Mesothelial cell of epicardium (in vitro differentiated cells): ENCODE results near the gene EFCAB9. TPM values are rescaled to one million over a fixed set of nuclear protein-coding genes. Genes with fewer than 3 reads are reported as not detected.

Experiments used
- DNase-seq, 2 experiments: peaks; one replicate each; pipeline ENCODE4 v3.0.0; 2021; ENCODE audit warnings: low spot score in 2 of 2; ENCODE audit not compliant: unreplicated experiment in 2 of 2
- H3K27ac Mint-ChIP-seq: 2 replicates; pipeline ENCODE4 v1.8.0; 2021; ENCODE audit warnings: mixed read lengths
- H3K27me3 Mint-ChIP-seq: 2 replicates; pipeline ENCODE4 v1.8.0; 2021; ENCODE audit warnings: low read depth, mixed read lengths
- H3K36me3 Mint-ChIP-seq: 2 replicates; pipeline ENCODE4 v1.8.0; 2021; ENCODE audit warnings: mixed read lengths
- H3K4me1 Mint-ChIP-seq: 2 replicates; pipeline ENCODE4 v1.8.0; 2021; ENCODE audit warnings: mixed read lengths
- H3K4me3 Mint-ChIP-seq: 2 replicates; pipeline ENCODE4 v1.8.0; 2021; ENCODE audit warnings: mild to moderate bottlenecking, moderate library complexity, mixed read lengths
- H3K9me3 Mint-ChIP-seq: 2 replicates; pipeline ENCODE4 v1.8.0; 2021; ENCODE audit warnings: mixed read lengths
- CTCF ChIP-seq: fragments of 200-600 bp; sonication (generic); IDR thresholded peaks from one replicate; pipeline ENCODE4 v1.5.0; 2021; ENCODE audit warnings: antibody characterized with exemption; ENCODE audit not compliant: unreplicated experiment
- total RNA-seq: library from RNA; stranded (reverse); gene quantifications from 3 replicates; pipeline ENCODE4 v1.2.1, GENCODE V29; 2021

The EFCAB9 gene
- total RNA-seq, 1 donor from 2014 or later = not detected

GRCh38 chr5:172171118-172171517 is 22.9 kb upstream of the EFCAB9 start:
- H3K4me3 Mint-ChIP-seq = no peak overlapping the region
- no peaks in the 10 kb centered on the region for H3K9me3 Mint-ChIP-seq
- H3K27ac Mint-ChIP-seq = no peak overlapping the region
- no peak for DNase-seq
- no peaks in the 10 kb centered on the region for H3K27me3 Mint-ChIP-seq
- H3K36me3 Mint-ChIP-seq = no peaks in the 10 kb centered on the region
- no peak for TF ChIP-seq CTCF
- peaks cover 21% of the 10 kb centered on the region for H3K4me1 Mint-ChIP-seq

- H3K4me3 Mint-ChIP-seq = no peak overlapping the region
- H3K27me3 Mint-ChIP-seq = no peaks in the 10 kb centered on the region
- DNase-seq = no peak
- no peaks in the 10 kb centered on the region for H3K9me3 Mint-ChIP-seq
- TF ChIP-seq CTCF = no peak
- H3K4me1 Mint-ChIP-seq = peaks cover 15% of the 10 kb centered on the region
- H3K27ac Mint-ChIP-seq = no peak overlapping the region
- H3K36me3 Mint-ChIP-seq = no peaks in the 10 kb centered on the region
These were observed 20.9 kb upstream of the EFCAB9 start for GRCh38 chr5:172172912-172173563.

- TF ChIP-seq CTCF = no peak
- H3K9me3 Mint-ChIP-seq = no peaks in the 10 kb centered on the region
- H3K27me3 Mint-ChIP-seq = no peaks in the 10 kb centered on the region
- H3K4me3 Mint-ChIP-seq = no peak overlapping the region
- peak overlapping the region; percentile 16 for H3K27ac Mint-ChIP-seq
- DNase-seq = no peak
- no peaks in the 10 kb centered on the region for H3K36me3 Mint-ChIP-seq
- H3K4me1 Mint-ChIP-seq = peaks cover 15% of the 10 kb centered on the region
These were observed 20.3 kb upstream of the EFCAB9 start for GRCh38 chr5:172173564-172174153.

- peaks cover 20% of the 10 kb centered on the region for H3K4me1 Mint-ChIP-seq
- no peaks in the 10 kb centered on the region for H3K9me3 Mint-ChIP-seq
- H3K27me3 Mint-ChIP-seq = no peaks in the 10 kb centered on the region
- H3K4me3 Mint-ChIP-seq = no peak overlapping the region
- H3K36me3 Mint-ChIP-seq = no peaks in the 10 kb centered on the region
- no peak overlapping the region for H3K27ac Mint-ChIP-seq
- TF ChIP-seq CTCF = no peak
- no peak for DNase-seq
These were observed 18.7 kb upstream of the EFCAB9 start for GRCh38 chr5:172175263-172175719.

- no peak for TF ChIP-seq CTCF
- Mint-ChIP-seq H3K27me3 (no peaks in the 10 kb centered on the region), H3K4me1 (peaks cover 20% of the 10 kb centered on the region)
These were observed 16.8 kb upstream of the EFCAB9 start for GRCh38 chr5:172177176-172177575.

More at GRCh38 chr5:172177176-172177575, 16.8 kb upstream of the EFCAB9 start:
- H3K9me3 Mint-ChIP-seq = peaks cover 5% of the 10 kb centered on the region
- DNase-seq = no peak
- peaks cover 2% of the 10 kb centered on the region for H3K36me3 Mint-ChIP-seq
- H3K27ac Mint-ChIP-seq = no peak overlapping the region
- no peak overlapping the region for H3K4me3 Mint-ChIP-seq
